ENCODE results near the gene TCERG1L. TPM values are rescaled to one million over a fixed set of nuclear protein-coding genes. Genes with fewer than 3 reads are reported as not detected.

TCERG1L gene
- total RNA-seq, 2 donors from 2014 or later: 1.6 to 4.5 TPM

- Histone ChIP-seq H3K27me3 (ENCODE audit: control insufficient read depth, insufficient read depth, low read length, poor library complexity, severe bottlenecking) (no peaks in the 10 kb centered on the region), H3K27ac (ENCODE audit: low read depth, low read length) (no peak overlapping the region), H3K9ac (ENCODE audit: extremely low read depth, low read length, poor library complexity, severe bottlenecking) (no peak overlapping the region), H3K36me3 (ENCODE audit: control insufficient read depth, insufficient read depth, low read length) (no peaks in the 10 kb centered on the region), H3K4me3 (ENCODE audit: low read length) (no peak overlapping the region), H3K9me3 (ENCODE audit: control insufficient read depth, low read length) (no peaks in the 10 kb centered on the region), H3K4me1 (ENCODE audit: control insufficient read depth, insufficient read depth, low read length) (no peaks in the 10 kb centered on the region)
- Mint-ChIP-seq H3K9me3 (no peaks in the 10 kb centered on the region), H3K36me3 (ENCODE audit: low read depth) (no peaks in the 10 kb centered on the region), H3K4me3 (no peak overlapping the region), H3K4me1 (no peaks in the 10 kb centered on the region), H3K27ac (no peak overlapping the region), H3K27me3 (ENCODE audit: insufficient read depth) (no peaks in the 10 kb centered on the region)
- no peak for TF ChIP-seq CTCF (conservative IDR thresholded peaks at IDR 0.05)
- DNase-seq: peak; percentile 51
- 78 to 83% methylated on average over 6 to 10 of the region's 10 CpGs for WGBS, 2 experiments (ENCODE audit: insufficient coverage in 1 of 2, insufficient read length in 1 of 2)
These were observed 132.2 kb downstream of the TCERG1L start for GRCh38 chr10:131179361-131179760.

- H3K27me3 Mint-ChIP-seq (ENCODE audit: insufficient read depth): no peaks in the 10 kb centered on the region
- H3K36me3 Mint-ChIP-seq (ENCODE audit: low read depth): no peaks in the 10 kb centered on the region
- 90 to 95% methylated on average over 18 to 29 of the region's 29 CpGs for WGBS, 2 experiments (ENCODE audit: insufficient coverage in 1 of 2, insufficient read length in 1 of 2)
These were observed 132.8 kb downstream of the TCERG1L start for GRCh38 chr10:131178521-131179331.

More at GRCh38 chr10:131178521-131179331, 132.8 kb downstream of the TCERG1L start:
- Histone ChIP-seq H3K36me3 (ENCODE audit: control insufficient read depth, insufficient read depth, low read length) (no peaks in the 10 kb centered on the region), H3K4me3 (ENCODE audit: low read length) (no peak overlapping the region), H3K9ac (ENCODE audit: extremely low read depth, low read length, poor library complexity, severe bottlenecking) (no peak overlapping the region), H3K27me3 (ENCODE audit: control insufficient read depth, insufficient read depth, low read length, poor library complexity, severe bottlenecking) (no peaks in the 10 kb centered on the region), H3K4me1 (ENCODE audit: control insufficient read depth, insufficient read depth, low read length) (no peaks in the 10 kb centered on the region), H3K9me3 (ENCODE audit: control insufficient read depth, low read length) (no peaks in the 10 kb centered on the region), H3K27ac (ENCODE audit: low read depth, low read length) (no peak overlapping the region)
- TF ChIP-seq CTCF (conservative IDR thresholded peaks at IDR 0.05): no peak
- Mint-ChIP-seq H3K4me1 (no peaks in the 10 kb centered on the region), H3K4me3 (no peak overlapping the region), H3K27ac (no peak overlapping the region), H3K9me3 (no peaks in the 10 kb centered on the region)
- peak; percentile 40 for DNase-seq

Measured in endodermal cell (in vitro differentiated cells).